SJCRH30 (cell line): ENCODE measurements around the gene DGKG. TPM values are rescaled to one million over a fixed set of nuclear protein-coding genes. Genes with fewer than 3 reads are reported as not detected.
A peak's percentile ranks its signal among the peaks of the same experiment; 100 is the strongest.

Experiments
- DNase-seq, 2 experiments: peaks; one replicate each; pipeline ENCODE4 v3.0.0-alpha.2; 2015 to 2020
- H3K27ac ChIP-seq: fragments of 250-450 bp; sonication (Bioruptor Pico); 2 replicates; pipeline ENCODE4 v1.5.1; 2020; ENCODE audit warnings: mild to moderate bottlenecking, moderate library complexity
- H3K27me3 ChIP-seq: fragments of 250-450 bp; sonication (Bioruptor Pico); 2 replicates; pipeline ENCODE4 v1.5.1; 2020; ENCODE audit warnings: mild to moderate bottlenecking, moderate library complexity
- H3K36me3 ChIP-seq: fragments of 250-450 bp; sonication (Bioruptor Pico); 2 replicates; pipeline ENCODE4 v1.5.1; 2020; ENCODE audit warnings: mild to moderate bottlenecking, moderate library complexity
- H3K4me1 ChIP-seq: fragments of 250-450 bp; sonication (Bioruptor Pico); 2 replicates; pipeline ENCODE4 v1.5.1; 2020; ENCODE audit warnings: mild to moderate bottlenecking, moderate library complexity
- H3K4me3 ChIP-seq: fragments of 250-450 bp; sonication (Bioruptor Pico); 2 replicates; pipeline ENCODE4 v1.5.1; 2020; ENCODE audit warnings: mild to moderate bottlenecking, moderate library complexity
- H3K9me3 ChIP-seq: fragments of 250-450 bp; sonication (Bioruptor Pico); replicated peaks from 2 replicates; pipeline ENCODE4 v1.5.1; 2020; ENCODE audit warnings: mild to moderate bottlenecking, moderate library complexity
- total RNA-seq: library from RNA; depleted of rRNA; stranded (reverse); fragments of >200 nt; shearing (Covaris generic); gene quantifications from 2 replicates; pipeline ENCODE4 v1.2.3, GENCODE V29; 2014; rRNA removed

DGKG gene
- total RNA-seq, 1 experiment from 2014 or later = 0.08 TPM

DNA sequence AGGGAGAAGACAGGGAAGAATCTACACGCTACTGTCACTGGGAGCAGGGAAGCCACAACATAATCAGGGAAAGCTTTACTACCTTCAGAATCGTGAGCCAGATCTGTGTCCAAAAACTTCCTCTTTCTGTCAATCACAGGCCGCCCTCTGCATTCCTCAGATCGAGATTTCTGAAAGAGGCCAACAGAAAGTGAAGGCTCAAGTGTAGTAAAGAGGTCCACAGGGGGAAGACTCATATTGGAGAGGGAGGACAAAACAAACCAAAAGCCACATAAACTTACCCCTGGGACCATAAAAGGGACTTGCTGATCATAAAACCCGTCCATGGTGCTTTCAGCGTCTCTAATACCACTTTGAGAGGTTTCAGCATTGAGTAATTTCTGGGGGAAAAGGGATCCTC, 256.5 kb downstream of the DGKG start:
- peaks cover 15% of the 10 kb centered on the region for H3K36me3 ChIP-seq
- H3K27me3 ChIP-seq = no peaks in the 10 kb centered on the region
- no peaks in the 10 kb centered on the region for H3K9me3 ChIP-seq
- no peak for DNase-seq
- no peak overlapping the region for H3K4me3 ChIP-seq
- H3K27ac ChIP-seq = no peak overlapping the region
- H3K4me1 ChIP-seq = peaks cover 18% of the 10 kb centered on the region

- no peak for DNase-seq
- peaks cover 17% of the 10 kb centered on the region for H3K36me3 ChIP-seq
- no peak overlapping the region for H3K27ac ChIP-seq
- no peaks in the 10 kb centered on the region for H3K9me3 ChIP-seq
- no peaks in the 10 kb centered on the region for H3K27me3 ChIP-seq
- no peak overlapping the region for H3K4me3 ChIP-seq
- H3K4me1 ChIP-seq = peaks cover 34% of the 10 kb centered on the region
Observed at GRCh38 chr3:186102687-186103086, 259.3 kb downstream of the DGKG start.

- Histone ChIP-seq H3K4me1 (peaks cover 37% of the 10 kb centered on the region), H3K4me3 (no peak overlapping the region), H3K27ac (no peak overlapping the region), H3K9me3 (no peaks in the 10 kb centered on the region), H3K27me3 (no peaks in the 10 kb centered on the region), H3K36me3 (peaks cover 17% of the 10 kb centered on the region)
- no peak for DNase-seq
Observed at GRCh38 chr3:186100398-186100797, 261.6 kb downstream of the DGKG start.

GRCh38 chr3:186099178-186099577, 262.9 kb downstream of the DGKG start:
- H3K27ac ChIP-seq = peak overlapping the region; percentile 70
- H3K4me1 ChIP-seq = peaks cover 33% of the 10 kb centered on the region
- H3K9me3 ChIP-seq = no peaks in the 10 kb centered on the region
- DNase-seq = peak; percentile 72 to 83
- no peaks in the 10 kb centered on the region for H3K27me3 ChIP-seq
- peak overlapping the region; percentile 53; the same call in 1 of the 2 replicates for H3K4me3 ChIP-seq
- H3K36me3 ChIP-seq = peaks cover 19% of the 10 kb centered on the region

DNA sequence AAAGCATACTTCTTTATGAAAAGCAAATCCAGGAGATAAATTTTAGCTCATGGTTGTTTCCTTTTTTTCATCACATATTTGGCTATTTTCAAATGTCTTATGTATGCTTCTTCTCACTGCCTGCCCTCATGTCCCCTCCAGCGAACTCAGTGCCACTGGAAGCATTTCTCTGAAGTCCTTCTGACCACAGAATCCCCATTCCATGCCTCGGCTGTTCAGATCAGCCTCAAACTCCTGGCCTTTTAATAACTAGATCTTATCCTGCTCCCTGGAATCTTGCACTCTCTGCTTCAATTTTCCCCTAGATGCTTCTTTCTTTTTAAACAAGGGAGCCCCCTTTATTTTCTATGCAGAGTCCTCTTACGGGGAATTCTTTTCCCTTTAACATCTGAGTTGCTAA, 263.3 kb downstream of the DGKG start:
- peak overlapping the region; percentile 53 for H3K4me3 ChIP-seq
- H3K9me3 ChIP-seq = no peaks in the 10 kb centered on the region
- DNase-seq = peak; percentile 25 to 58
- H3K27me3 ChIP-seq = no peaks in the 10 kb centered on the region
- peaks cover 19% of the 10 kb centered on the region for H3K36me3 ChIP-seq
- peak overlapping the region; percentile 70 for H3K27ac ChIP-seq
- H3K4me1 ChIP-seq = peaks cover 30% of the 10 kb centered on the region

DNA sequence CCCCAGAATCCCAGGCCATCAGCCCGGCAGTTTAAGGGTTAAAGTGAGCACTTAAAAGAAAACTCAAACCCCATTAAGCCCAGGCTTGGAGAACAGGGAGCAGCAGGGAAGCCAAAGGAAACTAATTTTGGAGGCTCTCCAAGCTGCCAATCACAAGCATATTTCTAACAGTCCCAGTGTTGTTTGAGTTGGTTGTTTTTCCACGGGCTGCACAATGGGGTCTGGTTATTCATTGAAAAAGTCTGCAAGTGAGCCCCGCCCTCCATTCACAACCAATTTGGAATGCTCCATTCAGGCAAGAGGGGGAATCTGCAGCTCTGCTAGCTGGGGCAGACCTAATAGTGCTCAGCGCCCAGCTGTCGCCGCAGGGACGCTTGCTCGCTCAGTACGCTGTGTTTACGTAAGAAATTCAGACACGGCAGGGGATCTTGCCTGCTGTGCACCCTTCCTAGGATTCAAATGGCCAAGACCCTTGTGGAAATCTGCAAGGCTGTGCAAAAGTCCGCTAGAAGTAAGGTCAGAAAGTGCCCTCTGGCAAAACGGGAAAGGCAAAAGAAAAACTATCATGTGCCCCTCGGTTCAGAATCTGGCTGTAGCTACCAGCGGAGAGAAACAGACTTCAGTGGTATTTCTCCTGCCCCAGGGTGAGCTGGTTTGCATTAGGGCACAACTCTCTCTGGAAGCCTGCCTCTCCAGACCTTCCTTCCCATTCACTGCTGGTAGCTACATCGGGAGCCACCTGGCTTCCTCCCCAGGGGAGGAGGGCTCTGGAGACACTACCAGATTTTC, 264.2 kb downstream of the DGKG start:
- H3K27ac ChIP-seq = peak overlapping the region; percentile 70
- H3K9me3 ChIP-seq = no peaks in the 10 kb centered on the region
- peak overlapping the region; percentile 53 for H3K4me3 ChIP-seq
- H3K4me1 ChIP-seq = peaks cover 24% of the 10 kb centered on the region
- no peaks in the 10 kb centered on the region for H3K27me3 ChIP-seq
- DNase-seq = peak; percentile 93 to 95
- H3K36me3 ChIP-seq = peaks cover 12% of the 10 kb centered on the region

DNA sequence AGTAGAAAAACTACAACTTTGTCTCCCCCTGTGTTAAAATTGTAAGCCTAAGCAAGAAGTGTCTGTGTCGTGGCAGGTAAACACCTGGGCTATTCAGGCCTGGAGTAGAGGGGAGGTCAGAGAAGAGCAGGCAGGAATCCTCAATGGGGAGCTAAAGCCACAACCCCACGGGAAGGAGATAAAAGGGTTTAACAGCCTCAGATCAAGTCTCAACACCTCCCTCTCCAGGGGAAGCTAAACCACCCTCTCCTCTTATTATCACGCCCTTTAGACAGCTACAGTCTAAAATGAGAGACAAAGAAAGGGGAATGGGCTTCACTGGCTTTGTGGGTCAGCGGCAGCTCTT, 264.7 kb downstream of the DGKG start:
- H3K27ac ChIP-seq = peak overlapping the region; percentile 70
- H3K4me3 ChIP-seq = peak overlapping the region; percentile 53
- H3K27me3 ChIP-seq = no peaks in the 10 kb centered on the region
- H3K9me3 ChIP-seq = no peaks in the 10 kb centered on the region
- H3K36me3 ChIP-seq = peaks cover 11% of the 10 kb centered on the region
- no peak for DNase-seq
- H3K4me1 ChIP-seq = peaks cover 24% of the 10 kb centered on the region

Other genes starting within 250 kb of the DGKG start
- gene CRYGS, start 182.1 kb upstream of the DGKG start, total RNA-seq = 0.56 and 0.87 TPM in 2 replicates
- 19.1 and 19.3 TPM in 2 replicates for gene TBCCD1, start 205.1 kb upstream of the DGKG start, total RNA-seq
- 79.4 and 80.1 TPM in 2 replicates for gene DNAJB11, start 208.5 kb upstream of the DGKG start, total RNA-seq